Peyer's patch (tissue), 4 donors: ENCODE measurements around the gene GPR160.

ENCODE experiments used
- POLR2A ChIP-seq, 2 donors: fragments of 450-650 bp; IDR thresholded peaks; one replicate each; pipeline ENCODE4 v1.5.1; 2017; ENCODE audit warnings: antibody characterized with exemption in 2 of 2, mild to moderate bottlenecking in 2 of 2, moderate library complexity in 2 of 2
- TF ChIP-seq, protein P1 (sequence below), 6 experiments: fragments of 450-650 bp in 4 of 6; fragments of 200-600 bp in 2 of 6; sonication (generic) in 1 of 6; IDR thresholded peaks; one replicate each; pipeline ENCODE4 v1.5.1; 2017 to 2019; ENCODE audit warnings: antibody characterized with exemption in 6 of 6, mild to moderate bottlenecking in 3 of 6, moderate library complexity in 1 of 6

DNA sequence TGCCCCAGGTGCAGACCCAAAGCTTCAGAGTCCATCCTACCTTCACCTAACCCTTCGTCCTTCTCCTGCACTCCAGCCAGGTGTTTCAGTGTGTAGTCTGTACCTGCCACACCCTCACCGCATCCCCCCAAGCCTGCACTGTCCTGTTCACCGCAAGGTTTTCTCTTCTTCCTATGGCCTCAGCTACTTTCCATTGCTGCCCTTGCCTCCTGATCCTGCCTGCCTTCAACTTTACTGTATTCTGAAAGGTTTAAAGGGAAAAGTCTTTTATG lies 9.3 kb downstream of the GPR160 start:
- TF ChIP-seq, protein P1, sequence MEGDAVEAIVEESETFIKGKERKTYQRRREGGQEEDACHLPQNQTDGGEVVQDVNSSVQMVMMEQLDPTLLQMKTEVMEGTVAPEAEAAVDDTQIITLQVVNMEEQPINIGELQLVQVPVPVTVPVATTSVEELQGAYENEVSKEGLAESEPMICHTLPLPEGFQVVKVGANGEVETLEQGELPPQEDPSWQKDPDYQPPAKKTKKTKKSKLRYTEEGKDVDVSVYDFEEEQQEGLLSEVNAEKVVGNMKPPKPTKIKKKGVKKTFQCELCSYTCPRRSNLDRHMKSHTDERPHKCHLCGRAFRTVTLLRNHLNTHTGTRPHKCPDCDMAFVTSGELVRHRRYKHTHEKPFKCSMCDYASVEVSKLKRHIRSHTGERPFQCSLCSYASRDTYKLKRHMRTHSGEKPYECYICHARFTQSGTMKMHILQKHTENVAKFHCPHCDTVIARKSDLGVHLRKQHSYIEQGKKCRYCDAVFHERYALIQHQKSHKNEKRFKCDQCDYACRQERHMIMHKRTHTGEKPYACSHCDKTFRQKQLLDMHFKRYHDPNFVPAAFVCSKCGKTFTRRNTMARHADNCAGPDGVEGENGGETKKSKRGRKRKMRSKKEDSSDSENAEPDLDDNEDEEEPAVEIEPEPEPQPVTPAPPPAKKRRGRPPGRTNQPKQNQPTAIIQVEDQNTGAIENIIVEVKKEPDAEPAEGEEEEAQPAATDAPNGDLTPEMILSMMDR (IDR thresholded peaks at IDR 0.05) = no peak
- TF ChIP-seq POLR2A (IDR thresholded peaks at IDR 0.05) = no peak
